ENCODE measurements around the gene TBX18. TPM values are rescaled to one million over a fixed set of nuclear protein-coding genes. Genes with fewer than 3 reads are reported as not detected.

The TBX18 gene
- total RNA-seq, 3 donors from 2014 or later, result 0.23 to 1.7 (median 0.82) TPM

DNA sequence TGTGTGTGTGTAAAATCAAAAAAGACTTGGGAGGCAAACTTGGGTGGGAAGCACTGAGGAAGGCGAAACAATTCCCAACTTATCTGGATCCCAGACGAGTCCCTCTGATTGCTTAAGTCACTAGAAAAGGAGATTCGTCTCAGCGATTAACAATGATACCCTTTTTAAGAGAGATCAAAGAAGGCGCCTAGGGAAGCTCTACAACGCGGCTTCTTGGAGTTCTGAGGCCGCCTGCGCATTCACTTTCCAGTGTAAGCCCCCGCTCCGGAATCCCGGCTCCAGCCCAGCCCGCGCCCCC, 8.7 kb upstream of the TBX18 start:
- H3K4me1 ChIP-seq (ENCODE audit: low read depth), result peaks cover 3% of the 10 kb centered on the region
- intact Hi-C loops (cut with DNase I, micrococcal nuclease), result no loop called here
- no peaks in the 10 kb centered on the region for H3K36me3 ChIP-seq (ENCODE audit: low read depth)
- H3K4me3 ChIP-seq, result no peak overlapping the region
- no peak for DNase-seq
- H3K9me3 ChIP-seq, result no peaks in the 10 kb centered on the region
- TF ChIP-seq, protein P1, sequence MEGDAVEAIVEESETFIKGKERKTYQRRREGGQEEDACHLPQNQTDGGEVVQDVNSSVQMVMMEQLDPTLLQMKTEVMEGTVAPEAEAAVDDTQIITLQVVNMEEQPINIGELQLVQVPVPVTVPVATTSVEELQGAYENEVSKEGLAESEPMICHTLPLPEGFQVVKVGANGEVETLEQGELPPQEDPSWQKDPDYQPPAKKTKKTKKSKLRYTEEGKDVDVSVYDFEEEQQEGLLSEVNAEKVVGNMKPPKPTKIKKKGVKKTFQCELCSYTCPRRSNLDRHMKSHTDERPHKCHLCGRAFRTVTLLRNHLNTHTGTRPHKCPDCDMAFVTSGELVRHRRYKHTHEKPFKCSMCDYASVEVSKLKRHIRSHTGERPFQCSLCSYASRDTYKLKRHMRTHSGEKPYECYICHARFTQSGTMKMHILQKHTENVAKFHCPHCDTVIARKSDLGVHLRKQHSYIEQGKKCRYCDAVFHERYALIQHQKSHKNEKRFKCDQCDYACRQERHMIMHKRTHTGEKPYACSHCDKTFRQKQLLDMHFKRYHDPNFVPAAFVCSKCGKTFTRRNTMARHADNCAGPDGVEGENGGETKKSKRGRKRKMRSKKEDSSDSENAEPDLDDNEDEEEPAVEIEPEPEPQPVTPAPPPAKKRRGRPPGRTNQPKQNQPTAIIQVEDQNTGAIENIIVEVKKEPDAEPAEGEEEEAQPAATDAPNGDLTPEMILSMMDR (IDR thresholded peaks at IDR 0.05), result no peak
- ATAC-seq, result no peak

DNA sequence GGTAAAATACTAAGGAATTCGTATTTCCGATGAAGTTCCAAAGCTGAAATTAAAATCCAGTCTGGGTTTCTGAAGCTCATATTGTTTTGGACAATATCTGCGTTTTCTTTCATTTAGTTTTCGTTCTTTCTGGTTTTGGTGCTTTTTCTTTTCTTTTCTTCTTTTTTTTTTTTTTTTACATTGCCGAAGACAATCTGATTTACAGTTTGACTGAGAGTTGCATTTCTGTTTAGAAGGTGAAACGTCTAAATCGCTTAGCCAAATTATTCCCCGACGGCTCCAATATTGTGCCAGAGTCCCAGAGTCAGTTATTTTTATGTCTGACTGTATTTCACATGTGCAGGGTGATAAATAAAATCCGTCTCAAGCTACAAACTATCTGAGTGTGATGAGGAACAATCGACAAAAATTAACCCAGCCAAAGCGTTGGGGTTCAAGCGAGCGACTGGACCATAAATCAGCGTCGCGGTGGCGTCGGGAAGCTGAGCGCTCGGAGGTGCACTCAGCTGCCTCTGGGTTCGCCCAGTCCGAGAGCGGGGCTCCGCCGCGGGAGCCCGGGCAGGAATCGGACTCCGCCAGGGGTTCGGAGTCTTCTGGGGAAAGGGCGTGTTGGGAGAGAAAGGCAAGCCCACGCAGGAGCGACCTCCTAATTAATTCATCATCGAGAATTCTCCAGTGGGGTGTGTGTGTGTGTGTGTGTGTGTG, 8.2 kb upstream of the TBX18 start:
- no peak for ATAC-seq
- Histone ChIP-seq H3K9me3 (no peaks in the 10 kb centered on the region), H3K4me3 (no peak overlapping the region), H3K4me1 (ENCODE audit: low read depth) (peaks cover 3% of the 10 kb centered on the region), H3K36me3 (ENCODE audit: low read depth) (no peaks in the 10 kb centered on the region)
- no peak for DNase-seq
- intact Hi-C loops (cut with DNase I, micrococcal nuclease), result no loop called here
- TF ChIP-seq, protein P1 (IDR thresholded peaks at IDR 0.05), result no peak

- intact Hi-C loops (cut with DNase I, micrococcal nuclease), result no loop called here
- no peak for DNase-seq
- no peaks in the 10 kb centered on the region for H3K9me3 ChIP-seq
- H3K4me3 ChIP-seq, result no peak overlapping the region
- TF ChIP-seq, protein P1 (IDR thresholded peaks at IDR 0.05), result no peak
- no peaks in the 10 kb centered on the region for H3K36me3 ChIP-seq (ENCODE audit: low read depth)
- no peak for ATAC-seq
- H3K4me1 ChIP-seq (ENCODE audit: low read depth), result peaks cover 3% of the 10 kb centered on the region
These were observed 7.5 kb upstream of the TBX18 start for GRCh38 chr6:84771756-84772356.

GRCh38 chr6:84771125-84771755, 6.8 kb upstream of the TBX18 start:
- intact Hi-C loops (cut with DNase I, micrococcal nuclease), result no loop called here
- DNase-seq (no peak), ATAC-seq (no peak)
- Histone ChIP-seq H3K36me3 (ENCODE audit: low read depth) (no peaks in the 10 kb centered on the region), H3K9me3 (no peaks in the 10 kb centered on the region), H3K4me1 (ENCODE audit: low read depth) (peaks cover 3% of the 10 kb centered on the region), H3K4me3 (no peak overlapping the region)
- TF ChIP-seq, protein P1 (IDR thresholded peaks at IDR 0.05), result no peak

GRCh38 chr6:84770521-84770920, 6.1 kb upstream of the TBX18 start:
- no peaks in the 10 kb centered on the region for H3K36me3 ChIP-seq (ENCODE audit: low read depth)
- DNase-seq (no peak), ATAC-seq (no peak)
- no peaks in the 10 kb centered on the region for H3K9me3 ChIP-seq
- intact Hi-C loops (cut with DNase I, micrococcal nuclease), result no loop called here
- H3K4me3 ChIP-seq, result no peak overlapping the region
- TF ChIP-seq, protein P1 (IDR thresholded peaks at IDR 0.05), result no peak
- H3K4me1 ChIP-seq (ENCODE audit: low read depth), result peaks cover 3% of the 10 kb centered on the region

All from mucosa of descending colon (tissue), 3 donors.